Measurements from ENCODE around the gene PER1. TPM values are rescaled to one million over a fixed set of nuclear protein-coding genes. Genes with fewer than 3 reads are reported as not detected.

The PER1 gene
- total and polyA plus RNA-seq, 9 of the 15 experiments (the other 6 are each of a cell fraction or from before 2014, with no cell fraction given): 0.13 to 26.0 (median 3.4) TPM

- TF ChIP-seq, protein P1, sequence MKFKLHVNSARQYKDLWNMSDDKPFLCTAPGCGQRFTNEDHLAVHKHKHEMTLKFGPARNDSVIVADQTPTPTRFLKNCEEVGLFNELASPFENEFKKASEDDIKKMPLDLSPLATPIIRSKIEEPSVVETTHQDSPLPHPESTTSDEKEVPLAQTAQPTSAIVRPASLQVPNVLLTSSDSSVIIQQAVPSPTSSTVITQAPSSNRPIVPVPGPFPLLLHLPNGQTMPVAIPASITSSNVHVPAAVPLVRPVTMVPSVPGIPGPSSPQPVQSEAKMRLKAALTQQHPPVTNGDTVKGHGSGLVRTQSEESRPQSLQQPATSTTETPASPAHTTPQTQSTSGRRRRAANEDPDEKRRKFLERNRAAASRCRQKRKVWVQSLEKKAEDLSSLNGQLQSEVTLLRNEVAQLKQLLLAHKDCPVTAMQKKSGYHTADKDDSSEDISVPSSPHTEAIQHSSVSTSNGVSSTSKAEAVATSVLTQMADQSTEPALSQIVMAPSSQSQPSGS (CRISPR knock-in tag; IDR thresholded peaks at IDR 0.05): no peak
- TF ChIP-seq ARID1B (IDR thresholded peaks at IDR 0.05) (peak; percentile 33; the same call in 1 of the 2 replicates), CREB3L1 (IDR thresholded peaks at IDR 0.05; ENCODE audit: borderline replicate concordance, low read depth) (no peak), TSC22D4 (tag; IDR thresholded peaks at IDR 0.05) (no peak), MAFG (tag; conservative IDR thresholded peaks at IDR 0.05) (no peak), RFX7 (CRISPR knock-in tag; IDR thresholded peaks at IDR 0.05) (no peak), TBP (optimal IDR thresholded peaks at IDR 0.05; ENCODE audit: low read depth, low read length) (peak; percentile 98), SLC30A9 (CRISPR knock-in tag; IDR thresholded peaks at IDR 0.05) (no peak), GATA2 (CRISPR knock-in tag; IDR thresholded peaks at IDR 0.05) (no peak), RBM17 (IDR thresholded peaks at IDR 0.05; ENCODE audit: borderline replicate concordance, low read depth, low read length) (no peak), CSDE1 (IDR thresholded peaks at IDR 0.05) (peak in 1 of 2 experiments; percentile 75; a peak in 1 of 4 replicates), ZFP91 (CRISPR knock-in tag; IDR thresholded peaks at IDR 0.05) (no peak), ZEB2 (IDR thresholded peaks at IDR 0.05) (no peak), FOSL1 (tag; conservative IDR thresholded peaks at IDR 0.05) (peak; percentile 12; the same call in 1 of the 2 replicates), ZNF431 (CRISPR knock-in tag; IDR thresholded peaks at IDR 0.05) (no peak), ZNF583 (CRISPR knock-in tag; IDR thresholded peaks at IDR 0.05) (no peak), NRF1 (conservative IDR thresholded peaks at IDR 0.05 in 1 of 2, IDR thresholded peaks at IDR 0.05 in 1 of 2) (peak; percentile 29 to 53; a peak in 2 of 4 replicates), ZNF232 (CRISPR knock-in tag; IDR thresholded peaks at IDR 0.05) (no peak), BDP1 (IDR thresholded peaks at IDR 0.05; ENCODE audit: insufficient read depth, insufficient read length) (peak; percentile 54), HSF4 (CRISPR knock-in tag; IDR thresholded peaks at IDR 0.05; ENCODE audit: borderline replicate concordance) (no peak), GATAD2B (IDR thresholded peaks at IDR 0.05; ENCODE audit: borderline replicate concordance) (peak; percentile 20; the same call in 1 of the 2 replicates), FOXK2 (conservative IDR thresholded peaks at IDR 0.05 in 1 of 2, IDR thresholded peaks at IDR 0.05 in 1 of 2; ENCODE audit: low read depth in 2 of 2) (peak; percentile 31 to 59)
- TF ChIP-seq, protein P2, sequence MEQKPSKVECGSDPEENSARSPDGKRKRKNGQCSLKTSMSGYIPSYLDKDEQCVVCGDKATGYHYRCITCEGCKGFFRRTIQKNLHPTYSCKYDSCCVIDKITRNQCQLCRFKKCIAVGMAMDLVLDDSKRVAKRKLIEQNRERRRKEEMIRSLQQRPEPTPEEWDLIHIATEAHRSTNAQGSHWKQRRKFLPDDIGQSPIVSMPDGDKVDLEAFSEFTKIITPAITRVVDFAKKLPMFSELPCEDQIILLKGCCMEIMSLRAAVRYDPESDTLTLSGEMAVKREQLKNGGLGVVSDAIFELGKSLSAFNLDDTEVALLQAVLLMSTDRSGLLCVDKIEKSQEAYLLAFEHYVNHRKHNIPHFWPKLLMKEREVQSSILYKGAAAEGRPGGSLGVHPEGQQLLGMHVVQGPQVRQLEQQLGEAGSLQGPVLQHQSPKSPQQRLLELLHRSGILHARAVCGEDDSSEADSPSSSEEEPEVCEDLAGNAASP (IDR thresholded peaks at IDR 0.05): no peak
Observed at GRCh38 chr17:8187517-8188262, 35.5 kb upstream of the PER1 start (continued).

Data from K562 (cell line).